A549 (cell line): ENCODE results near the gene NR1H4. TPM values are rescaled to one million over a fixed set of nuclear protein-coding genes. Genes with fewer than 3 reads are reported as not detected.

Experiments used
- ATAC-seq, 2 experiments: fragments of 200-7000 bp in 1 of 2; fragments of >200 bp in 1 of 2; cut with Nextera tagmentation in 1 of 2; cut with Tn5 transposase in 1 of 2; 3 replicates each; pipeline versions ENCODE4 v1.8.0 to v1.9.1; 2018 to 2020; ENCODE audit warnings: mild to moderate bottlenecking in 1 of 2, moderate library complexity in 1 of 2
- CTCF ChIA-PET: fragments of 300-600 bp; sonication (Branson Sonifier 250); formaldehyde crosslinking; extraction: SDS; loops from one replicate; lab custom pipeline; 2021; ENCODE audit warnings: antibody characterized with exemption, inconsistent platforms; lab: Yijun Ruan, JAX
- POLR2A ChIA-PET: fragments of 350-600 bp; formaldehyde crosslinking; extraction: SDS; loops from one replicate; lab custom pipeline; 2021; ENCODE audit warnings: antibody characterized with exemption, inconsistent platforms; lab: Yijun Ruan, JAX
- DNase-seq, 2 experiments: peaks; one replicate each; pipeline versions ENCODE4 v3.0.0 to v3.0.0-alpha.2; 2011 to 2016; ENCODE audit warnings: low read depth in 1 of 2, low spot score in 1 of 2
- FAIRE-seq: peaks from 2 replicates; lab custom pipeline; 2011; peaks lifted over from hg19 to GRCh38; lab: Jason Lieb, UNC
- H3K27ac ChIP-seq, 2 experiments: fragments of >200 bp; sonication (Bioruptor Twin); formaldehyde crosslinking; 3 replicates each; pipeline ENCODE4 v1.5.1; 2016 to 2017
- H3K4me1 ChIP-seq: fragments of >200 bp; sonication (Bioruptor Twin); formaldehyde crosslinking; 3 replicates; pipeline ENCODE4 v1.6.1; 2016
- H3K4me2 ChIP-seq: fragments of >200 bp; sonication (Bioruptor Twin); formaldehyde crosslinking; 3 replicates; pipeline ENCODE4 v1.6.1; 2016
- H3K4me3 ChIP-seq: fragments of >200 bp; sonication (Bioruptor Twin); formaldehyde crosslinking; 3 replicates; pipeline ENCODE4 v1.5.1; 2016
- H3K9me3 ChIP-seq: fragments of >200 bp; sonication (Bioruptor Twin); formaldehyde crosslinking; 3 replicates; pipeline ENCODE4 v1.6.1; 2016
- CHD4 ChIP-seq: fragments of 200-600 bp; sonication (generic); IDR thresholded peaks from 2 replicates; pipeline ENCODE4 v1.6.1; 2016; ENCODE audit warnings: antibody characterized with exemption, mild to moderate bottlenecking, borderline replicate concordance
- EHF ChIP-seq: fragments of 250-450 bp; sonication (Bioruptor Pico); IDR thresholded peaks from 2 replicates; pipeline ENCODE4 v1.5.0; 2020; ENCODE audit warnings: mild to moderate bottlenecking
- EP300 ChIP-seq, 2 experiments: fragments of >200 bp; sonication (Bioruptor Twin); formaldehyde crosslinking; IDR thresholded peaks; 2 replicates in 1 of 2; 3 replicates in 1 of 2; pipeline ENCODE4 v1.6.1; 2016 to 2017
- FOSB ChIP-seq: fragments of 250-450 bp; sonication (Bioruptor Pico); IDR thresholded peaks from 2 replicates; pipeline ENCODE4 v1.5.0; 2020; ENCODE audit warnings: mild to moderate bottlenecking, moderate library complexity
- HEYL ChIP-seq: fragments of 250-450 bp; sonication (Bioruptor Pico); IDR thresholded peaks from 2 replicates; pipeline ENCODE4 v1.8.0; 2021; ENCODE audit warnings: mild to moderate bottlenecking, moderate library complexity
- HOXB13 ChIP-seq: fragments of 250-450 bp; sonication (Bioruptor Pico); IDR thresholded peaks from 2 replicates; pipeline ENCODE4 v1.5.0; 2020; ENCODE audit warnings: low read depth, mild to moderate bottlenecking, moderate library complexity
- NPAS2 ChIP-seq: fragments of 250-450 bp; sonication (Bioruptor Pico); IDR thresholded peaks from 2 replicates; pipeline ENCODE4 v1.8.0; 2022; ENCODE audit warnings: mild to moderate bottlenecking, moderate library complexity, borderline replicate concordance
- PHF8 ChIP-seq: fragments of 200-600 bp; sonication (generic); IDR thresholded peaks from 2 replicates; pipeline ENCODE4 v1.6.1; 2016; ENCODE audit warnings: low read depth, mild to moderate bottlenecking, antibody characterized with exemption, moderate library complexity, borderline replicate concordance
- RARB ChIP-seq: fragments of 250-450 bp; sonication (Bioruptor Pico); IDR thresholded peaks from 2 replicates; pipeline ENCODE4 v1.8.0; 2021; ENCODE audit warnings: mild to moderate bottlenecking, moderate library complexity
- RNF2 ChIP-seq: fragments of 200-600 bp; sonication (generic); IDR thresholded peaks from 2 replicates; pipeline ENCODE4 v1.6.1; 2016; ENCODE audit warnings: low read depth, mild to moderate bottlenecking, antibody characterized with exemption, moderate library complexity, borderline replicate concordance
- TFCP2L1 ChIP-seq: fragments of 250-450 bp; sonication (Bioruptor Pico); IDR thresholded peaks from 2 replicates; pipeline ENCODE4 v1.5.0; 2021; ENCODE audit warnings: mild to moderate bottlenecking
- ZNF302 ChIP-seq: fragments of 250-450 bp; sonication (Bioruptor Pico); IDR thresholded peaks from 2 replicates; pipeline ENCODE4 v1.9.0; 2021; ENCODE audit warnings: inconsistent platforms, mild to moderate bottlenecking, moderate library complexity
- WGBS: methylation state at CpG from one replicate; pipeline ENCODE4 v1.1.6; 2017; ENCODE audit errors: missing lambda C conversion rate; 5-methylcytosine and 5-hydroxymethylcytosine counted together
- polyA plus RNA-seq, 4 experiments: library from polyadenylated mRNA; depleted of rRNA in 3 of 4; stranded (reverse); fragments of >200 nt; fragmentation: RNase III in 1 of 4; extraction: RNeasy Plus Mini Kit Qiagen cat#74134 plus additional on column Dnase treatment in 1 of 4; gene quantifications; 2 replicates in 3 of 4; 3 replicates in 1 of 4; pipeline ENCODE4 v1.2.3, GENCODE V29; 2011 to 2017
- TF ChIP-seq, protein P1 (sequence below): fragments of >200 bp; sonication (Bioruptor Twin); formaldehyde crosslinking; IDR thresholded peaks from 3 replicates; pipeline ENCODE4 v1.5.1; 2016
- TF ChIP-seq, protein P2 (sequence below): fragments of 150-350 bp; IDR thresholded peaks from 2 replicates; pipeline ENCODE4 v1.6.1; 2014; ENCODE audit warnings: low read depth, mild to moderate bottlenecking, low read length
- TF ChIP-seq, protein P3 (sequence below): fragments of 200-600 bp; sonication (generic); IDR thresholded peaks from 2 replicates; pipeline ENCODE4 v1.6.1; 2016; ENCODE audit warnings: antibody characterized with exemption, mild to moderate bottlenecking, moderate library complexity
- TF ChIP-seq, protein P4 (sequence below): fragments of 250-450 bp; sonication (Bioruptor Pico); IDR thresholded peaks from 2 replicates; pipeline ENCODE4 v1.5.0; 2020; ENCODE audit warnings: low read depth, mild to moderate bottlenecking, moderate library complexity

Gene NR1H4
- polyA plus RNA-seq, 2 of the 4 experiments (the other 2 are of a cell fraction), result 0.40 to 1.4 TPM

DNA sequence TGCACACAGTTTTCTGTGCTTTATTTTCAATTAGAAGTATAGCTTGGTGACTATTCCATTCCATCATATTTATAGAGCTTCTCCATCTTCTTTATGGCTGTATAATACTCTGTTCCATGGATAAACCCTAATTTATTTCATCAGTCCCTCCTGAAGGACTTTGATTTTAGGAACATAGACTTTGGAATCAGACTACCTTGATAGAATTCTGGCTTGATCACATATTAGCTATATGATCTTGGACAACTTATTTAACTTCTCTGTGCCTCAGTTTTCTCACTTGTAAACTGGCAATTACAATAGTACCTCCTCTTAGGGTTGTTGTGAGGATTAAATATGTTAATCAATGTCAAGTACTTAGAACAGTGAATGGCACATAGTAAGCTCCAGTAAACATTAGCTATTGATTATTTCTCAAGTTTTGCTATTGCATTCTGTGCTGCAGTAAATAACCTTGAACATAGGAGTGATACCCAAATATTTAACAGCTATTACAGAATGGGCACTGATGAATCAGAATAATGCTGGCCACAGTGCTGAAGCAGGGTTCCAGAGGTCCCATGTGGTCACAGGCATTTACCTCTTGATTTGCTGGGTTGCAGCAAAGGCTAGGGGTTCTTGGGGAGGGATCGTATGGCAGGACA is 12.2 kb upstream of the NR1H4 start:
- ChIA-PET POLR2A (interaction anchor here (0.6 to 1.2 kb wide), 2 partner anchors 9 to 1831 kb away, joined by 3 to 4 read pairs; no protein-coding TSS in a partner anchor), CTCF (interaction anchor here (0.9 to 1.4 kb wide), 2 partner anchors 8 to 24 kb away, joined by 3 read pairs; no protein-coding TSS in a partner anchor)
- no peak overlapping the region for H3K4me2 ChIP-seq
- H3K4me1 ChIP-seq, result 0 out of 3 replicates have a peak, but pooled peaks cover 3% of the 10 kb centered on the region
- H3K4me3 ChIP-seq, result no peak overlapping the region
- H3K27ac ChIP-seq, result no peak overlapping the region
- no peaks in the 10 kb centered on the region for H3K9me3 ChIP-seq
- WGBS, result 71% methylated on average over 1 of the region's 1 CpG
- ATAC-seq (no peak), DNase-seq (no peak), FAIRE-seq (no peak)
- TF ChIP-seq HOXB13 (CRISPR knock-in tag), result no peak
- TF ChIP-seq PHF8, result no peak
- no peak for TF ChIP-seq EP300 (IDR thresholded peaks at IDR 0.05)
- TF ChIP-seq ZNF302 (CRISPR knock-in tag), result no peak
- no peak for TF ChIP-seq TFCP2L1
- no peak for TF ChIP-seq CHD4
- TF ChIP-seq, protein P1, sequence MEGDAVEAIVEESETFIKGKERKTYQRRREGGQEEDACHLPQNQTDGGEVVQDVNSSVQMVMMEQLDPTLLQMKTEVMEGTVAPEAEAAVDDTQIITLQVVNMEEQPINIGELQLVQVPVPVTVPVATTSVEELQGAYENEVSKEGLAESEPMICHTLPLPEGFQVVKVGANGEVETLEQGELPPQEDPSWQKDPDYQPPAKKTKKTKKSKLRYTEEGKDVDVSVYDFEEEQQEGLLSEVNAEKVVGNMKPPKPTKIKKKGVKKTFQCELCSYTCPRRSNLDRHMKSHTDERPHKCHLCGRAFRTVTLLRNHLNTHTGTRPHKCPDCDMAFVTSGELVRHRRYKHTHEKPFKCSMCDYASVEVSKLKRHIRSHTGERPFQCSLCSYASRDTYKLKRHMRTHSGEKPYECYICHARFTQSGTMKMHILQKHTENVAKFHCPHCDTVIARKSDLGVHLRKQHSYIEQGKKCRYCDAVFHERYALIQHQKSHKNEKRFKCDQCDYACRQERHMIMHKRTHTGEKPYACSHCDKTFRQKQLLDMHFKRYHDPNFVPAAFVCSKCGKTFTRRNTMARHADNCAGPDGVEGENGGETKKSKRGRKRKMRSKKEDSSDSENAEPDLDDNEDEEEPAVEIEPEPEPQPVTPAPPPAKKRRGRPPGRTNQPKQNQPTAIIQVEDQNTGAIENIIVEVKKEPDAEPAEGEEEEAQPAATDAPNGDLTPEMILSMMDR, result no peak
- TF ChIP-seq RNF2, result no peak
- no peak for TF ChIP-seq FOSB (CRISPR knock-in tag)
- TF ChIP-seq EHF (CRISPR knock-in tag), result no peak
- TF ChIP-seq, protein P2, sequence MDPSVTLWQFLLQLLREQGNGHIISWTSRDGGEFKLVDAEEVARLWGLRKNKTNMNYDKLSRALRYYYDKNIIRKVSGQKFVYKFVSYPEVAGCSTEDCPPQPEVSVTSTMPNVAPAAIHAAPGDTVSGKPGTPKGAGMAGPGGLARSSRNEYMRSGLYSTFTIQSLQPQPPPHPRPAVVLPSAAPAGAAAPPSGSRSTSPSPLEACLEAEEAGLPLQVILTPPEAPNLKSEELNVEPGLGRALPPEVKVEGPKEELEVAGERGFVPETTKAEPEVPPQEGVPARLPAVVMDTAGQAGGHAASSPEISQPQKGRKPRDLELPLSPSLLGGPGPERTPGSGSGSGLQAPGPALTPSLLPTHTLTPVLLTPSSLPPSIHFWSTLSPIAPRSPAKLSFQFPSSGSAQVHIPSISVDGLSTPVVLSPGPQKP, result no peak
- no peak for TF ChIP-seq HEYL (CRISPR knock-in tag)

DNA sequence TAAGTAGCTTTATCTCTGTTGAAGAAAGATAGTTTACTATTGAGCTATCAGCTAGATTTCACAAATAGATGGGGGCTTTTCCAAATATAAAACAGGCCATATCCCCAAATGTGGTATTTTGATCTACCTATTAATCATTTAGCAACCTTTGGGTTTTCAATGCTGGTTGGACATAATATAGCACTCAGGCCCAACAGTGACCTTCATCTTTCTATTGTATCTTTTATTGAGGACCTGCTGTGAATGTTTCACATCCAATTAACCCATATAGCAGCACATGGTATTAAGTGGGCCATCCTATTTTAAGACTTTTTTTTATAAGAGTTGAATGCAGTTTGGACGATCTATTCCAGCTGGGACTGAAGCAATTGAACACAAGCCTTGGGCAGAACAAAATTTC is 10.0 kb upstream of the NR1H4 start:
- WGBS, result 68% methylated on average over 1 of the region's 1 CpG
- no peak for DNase-seq
- FAIRE-seq, result no peak
- no peak for TF ChIP-seq RARB
- TF ChIP-seq, protein P3, sequence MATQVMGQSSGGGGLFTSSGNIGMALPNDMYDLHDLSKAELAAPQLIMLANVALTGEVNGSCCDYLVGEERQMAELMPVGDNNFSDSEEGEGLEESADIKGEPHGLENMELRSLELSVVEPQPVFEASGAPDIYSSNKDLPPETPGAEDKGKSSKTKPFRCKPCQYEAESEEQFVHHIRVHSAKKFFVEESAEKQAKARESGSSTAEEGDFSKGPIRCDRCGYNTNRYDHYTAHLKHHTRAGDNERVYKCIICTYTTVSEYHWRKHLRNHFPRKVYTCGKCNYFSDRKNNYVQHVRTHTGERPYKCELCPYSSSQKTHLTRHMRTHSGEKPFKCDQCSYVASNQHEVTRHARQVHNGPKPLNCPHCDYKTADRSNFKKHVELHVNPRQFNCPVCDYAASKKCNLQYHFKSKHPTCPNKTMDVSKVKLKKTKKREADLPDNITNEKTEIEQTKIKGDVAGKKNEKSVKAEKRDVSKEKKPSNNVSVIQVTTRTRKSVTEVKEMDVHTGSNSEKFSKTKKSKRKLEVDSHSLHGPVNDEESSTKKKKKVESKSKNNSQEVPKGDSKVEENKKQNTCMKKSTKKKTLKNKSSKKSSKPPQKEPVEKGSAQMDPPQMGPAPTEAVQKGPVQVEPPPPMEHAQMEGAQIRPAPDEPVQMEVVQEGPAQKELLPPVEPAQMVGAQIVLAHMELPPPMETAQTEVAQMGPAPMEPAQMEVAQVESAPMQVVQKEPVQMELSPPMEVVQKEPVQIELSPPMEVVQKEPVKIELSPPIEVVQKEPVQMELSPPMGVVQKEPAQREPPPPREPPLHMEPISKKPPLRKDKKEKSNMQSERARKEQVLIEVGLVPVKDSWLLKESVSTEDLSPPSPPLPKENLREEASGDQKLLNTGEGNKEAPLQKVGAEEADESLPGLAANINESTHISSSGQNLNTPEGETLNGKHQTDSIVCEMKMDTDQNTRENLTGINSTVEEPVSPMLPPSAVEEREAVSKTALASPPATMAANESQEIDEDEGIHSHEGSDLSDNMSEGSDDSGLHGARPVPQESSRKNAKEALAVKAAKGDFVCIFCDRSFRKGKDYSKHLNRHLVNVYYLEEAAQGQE, result no peak
- TF ChIP-seq, protein P4, sequence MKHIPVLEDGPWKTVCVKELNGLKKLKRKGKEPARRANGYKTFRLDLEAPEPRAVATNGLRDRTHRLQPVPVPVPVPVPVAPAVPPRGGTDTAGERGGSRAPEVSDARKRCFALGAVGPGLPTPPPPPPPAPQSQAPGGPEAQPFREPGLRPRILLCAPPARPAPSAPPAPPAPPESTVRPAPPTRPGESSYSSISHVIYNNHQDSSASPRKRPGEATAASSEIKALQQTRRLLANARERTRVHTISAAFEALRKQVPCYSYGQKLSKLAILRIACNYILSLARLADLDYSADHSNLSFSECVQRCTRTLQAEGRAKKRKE (CRISPR knock-in tag), result no peak
- TF ChIP-seq NPAS2 (CRISPR knock-in tag), result no peak
- no peak for TF ChIP-seq ZNF302 (CRISPR knock-in tag)
- H3K27ac ChIP-seq, result no peak overlapping the region
- H3K4me2 ChIP-seq, result no peak overlapping the region
- ATAC-seq, result no peak
- H3K4me1 ChIP-seq, result 0 out of 3 replicates have a peak, but pooled peaks cover 3% of the 10 kb centered on the region
- no peak overlapping the region for H3K4me3 ChIP-seq
- no peaks in the 10 kb centered on the region for H3K9me3 ChIP-seq
- POLR2A ChIA-PET, result no interaction called here
- CTCF ChIA-PET, result no interaction called here
